ENCODE results near the gene YOD1. TPM values are rescaled to one million over a fixed set of nuclear protein-coding genes. Genes with fewer than 3 reads are reported as not detected.

The YOD1 gene
- total and polyA plus RNA-seq, 10 of the 15 experiments (the other 5 are each of a cell fraction or from before 2014, with no cell fraction given) = 2.1 to 7.9 (median 5.0) TPM

GRCh38 chr1:207063014-207063413, 12.0 kb upstream of the YOD1 start:
- H3K4me1 ChIP-seq (ENCODE audit: control insufficient read depth, insufficient read depth, low read length) = no peaks in the 10 kb centered on the region
- H3K36me3 ChIP-seq (ENCODE audit: control insufficient read depth in 2 of 2, insufficient read depth in 2 of 2, low read length in 1 of 2) = no peaks in the 10 kb centered on the region
- POLR2A ChIA-PET = no interaction called here

GRCh38 chr1:207062058-207062457, 11.1 kb upstream of the YOD1 start:
- Histone ChIP-seq H3K79me2 (ENCODE audit: control insufficient read depth, insufficient read depth, low read length) (no peaks in the 10 kb centered on the region), H3K4me3 (no peak overlapping the region), H3K36me3 (ENCODE audit: control insufficient read depth in 2 of 2, insufficient read depth in 2 of 2, low read length in 1 of 2) (no peaks in the 10 kb centered on the region), H4K20me1 (ENCODE audit: control insufficient read depth, insufficient read depth) (no peaks in the 10 kb centered on the region), H2AFZ (ENCODE audit: control insufficient read depth, low read depth, low read length) (no peak overlapping the region), H3K27me3 (replicated peaks in 1 of 2; ENCODE audit: control insufficient read depth in 2 of 2, insufficient read depth in 2 of 2, low read length in 1 of 2) (no peaks in the 10 kb centered on the region), H3K9me3 (replicated peaks; ENCODE audit: control insufficient read depth, insufficient read depth, low read length) (no peaks in the 10 kb centered on the region), H3K4me1 (ENCODE audit: control insufficient read depth, insufficient read depth, low read length) (no peaks in the 10 kb centered on the region), H3K9ac (ENCODE audit: control insufficient read depth, insufficient read depth, low read length) (no peak overlapping the region), H3K27ac (ENCODE audit: control insufficient read depth, insufficient read depth) (no peak overlapping the region), H3K4me2 (ENCODE audit: control insufficient read depth, insufficient read depth) (no peak overlapping the region)
- in situ Hi-C loops (cut with MboI) = no loop called here
- WGBS (ENCODE audit: insufficient coverage, insufficient replicate concordance, low lambda C conversion rate, missing lambda C conversion rate) = 44% methylated on average over 1 of the region's 1 CpG
- TF ChIP-seq ZNF24 (IDR thresholded peaks at IDR 0.05) = no peak
- no peak for TF ChIP-seq SMC3 (IDR thresholded peaks at IDR 0.05; ENCODE audit: borderline replicate concordance, low read length)
- no peak for TF ChIP-seq MYC (IDR thresholded peaks at IDR 0.05; ENCODE audit: insufficient read depth, insufficient read length, insufficient replicate concordance, low read length, severe bottlenecking)
- TF ChIP-seq RAD51 (IDR thresholded peaks at IDR 0.05) = no peak
- TF ChIP-seq PRDM15 (CRISPR knock-in tag; IDR thresholded peaks at IDR 0.05) = no peak
- no peak for TF ChIP-seq IRF3 (IDR thresholded peaks at IDR 0.05)
- no peak for TF ChIP-seq FOS (IDR thresholded peaks at IDR 0.05; ENCODE audit: borderline replicate concordance, extremely low read depth, insufficient read length)
- ATAC-seq (no peak), DNase-seq (ENCODE audit: low read depth, low spot score) (no peak), FAIRE-seq (no peak)
- SMC1A ChIA-PET (ENCODE audit: uncharacterized antibody, unreplicated experiment) = no interaction called here
- RAD21 ChIA-PET (ENCODE audit: unreplicated experiment) = no interaction called here
- CTCF ChIA-PET = interaction anchor here (3.7 kb wide), 1 partner anchor 13 kb away, joined by 15 read pairs; no protein-coding TSS in a partner anchor
- intact Hi-C loops (cut with micrococcal nuclease; ENCODE audit: unreplicated experiment) = no loop called here
- POLR2A ChIA-PET = no interaction called here
- no TSS peak for BruUV-seq (replicated peaks)

More at GRCh38 chr1:207063014-207063413, 12.0 kb upstream of the YOD1 start:
- WGBS (ENCODE audit: insufficient coverage, insufficient replicate concordance, low lambda C conversion rate, missing lambda C conversion rate) = 95% methylated on average over 5 of the region's 5 CpGs
- no peak overlapping the region for H3K27ac ChIP-seq (ENCODE audit: control insufficient read depth, insufficient read depth)
- H3K27me3 ChIP-seq (replicated peaks in 1 of 2; ENCODE audit: control insufficient read depth in 2 of 2, insufficient read depth in 2 of 2, low read length in 1 of 2) = no peaks in the 10 kb centered on the region
- no TSS peak for BruUV-seq (replicated peaks)
- no peaks in the 10 kb centered on the region for H4K20me1 ChIP-seq (ENCODE audit: control insufficient read depth, insufficient read depth)
- ATAC-seq = no peak
- in situ Hi-C loops (cut with MboI) = no loop called here
- FAIRE-seq = no peak
- H3K4me3 ChIP-seq = no peak overlapping the region
- H3K9me3 ChIP-seq (replicated peaks; ENCODE audit: control insufficient read depth, insufficient read depth, low read length) = no peaks in the 10 kb centered on the region
- CTCF ChIA-PET = no interaction called here
- RAD21 ChIA-PET (ENCODE audit: unreplicated experiment) = no interaction called here
- DNase-seq (ENCODE audit: low read depth, low spot score) = no peak
- intact Hi-C loops (cut with micrococcal nuclease; ENCODE audit: unreplicated experiment) = no loop called here
- H3K79me2 ChIP-seq (ENCODE audit: control insufficient read depth, insufficient read depth, low read length) = no peaks in the 10 kb centered on the region
- H3K4me2 ChIP-seq (ENCODE audit: control insufficient read depth, insufficient read depth) = no peak overlapping the region
- no peak overlapping the region for H2AFZ ChIP-seq (ENCODE audit: control insufficient read depth, low read depth, low read length)
- SMC1A ChIA-PET (ENCODE audit: uncharacterized antibody, unreplicated experiment) = no interaction called here
- no peak overlapping the region for H3K9ac ChIP-seq (ENCODE audit: control insufficient read depth, insufficient read depth, low read length)
- TF ChIP-seq ESRRA (IDR thresholded peaks at IDR 0.05; ENCODE audit: low read length) (no peak), SUPT20H (IDR thresholded peaks at IDR 0.05; ENCODE audit: borderline replicate concordance, control insufficient read depth, low read depth, low read length) (no peak), POLR2AphosphoS2 (IDR thresholded peaks at IDR 0.05; ENCODE audit: low read depth, low read length) (no peak), PAX8 (IDR thresholded peaks at IDR 0.05) (no peak)
